Measurements from ENCODE around the gene G6PC2. TPM values are rescaled to one million over a fixed set of nuclear protein-coding genes. Genes with fewer than 3 reads are reported as not detected.

Gene G6PC2
- total RNA-seq, 1 experiment from 2014 or later, result not detected

DNA sequence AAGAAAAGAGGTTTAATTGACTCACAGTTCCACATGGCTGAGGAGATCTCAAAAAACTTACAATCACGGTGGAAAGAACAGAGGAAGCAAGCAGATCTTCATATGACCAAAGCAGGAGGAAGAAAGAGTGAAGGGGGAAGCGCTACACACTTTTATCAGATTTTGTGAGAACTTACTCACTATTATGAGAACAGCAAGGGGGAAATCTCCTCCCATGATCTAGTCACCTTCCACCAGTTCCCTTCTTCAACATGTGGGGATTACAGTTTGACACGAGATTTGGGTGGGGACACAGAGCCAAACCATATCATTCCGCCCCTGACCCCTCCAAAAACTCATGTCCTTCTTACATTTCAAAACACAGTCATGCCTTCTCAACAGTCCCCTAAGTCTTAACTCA is 54.2 kb downstream of the G6PC2 start:
- no peaks in the 10 kb centered on the region for H3K9me3 ChIP-seq
- ChIA-PET POLR2A (no interaction called here), CTCF (no interaction called here)
- H3K4me1 ChIP-seq, result no peaks in the 10 kb centered on the region
- Mint-ChIP-seq H3K9me3 (ENCODE audit: unreplicated experiment) (peaks cover 19% of the 10 kb centered on the region), H3K4me1 (ENCODE audit: low read depth, unreplicated experiment) (no peaks in the 10 kb centered on the region), H3K36me3 (ENCODE audit: insufficient read depth, unreplicated experiment) (no peaks in the 10 kb centered on the region), H3K4me3 (ENCODE audit: unreplicated experiment) (no peak overlapping the region), H3K27me3 (ENCODE audit: insufficient read depth, unreplicated experiment) (peaks cover 11% of the 10 kb centered on the region), H3K27ac (ENCODE audit: unreplicated experiment) (no peak overlapping the region)
- H3K4me3 ChIP-seq (ENCODE audit: low read depth, low read length), result no peak overlapping the region
- BruUV-seq (replicated peaks), result no TSS peak
- no peak for TF ChIP-seq CTCF (IDR thresholded peaks at IDR 0.05; ENCODE audit: insufficient read depth in 1 of 2, low read depth in 1 of 2, low read length in 1 of 2, severe bottlenecking in 1 of 2, unreplicated experiment in 1 of 2)
- no peak for DNase-seq
- no peaks in the 10 kb centered on the region for H3K36me3 ChIP-seq (ENCODE audit: control insufficient read depth, insufficient read depth, low read length)
- no peaks in the 10 kb centered on the region; the same call in 1 of the 2 replicates for H3K27me3 ChIP-seq (replicated peaks; ENCODE audit: control insufficient read depth, insufficient read depth, low read length)
- intact Hi-C loops (cut with micrococcal nuclease; ENCODE audit: unreplicated experiment), result no loop called here

DNA sequence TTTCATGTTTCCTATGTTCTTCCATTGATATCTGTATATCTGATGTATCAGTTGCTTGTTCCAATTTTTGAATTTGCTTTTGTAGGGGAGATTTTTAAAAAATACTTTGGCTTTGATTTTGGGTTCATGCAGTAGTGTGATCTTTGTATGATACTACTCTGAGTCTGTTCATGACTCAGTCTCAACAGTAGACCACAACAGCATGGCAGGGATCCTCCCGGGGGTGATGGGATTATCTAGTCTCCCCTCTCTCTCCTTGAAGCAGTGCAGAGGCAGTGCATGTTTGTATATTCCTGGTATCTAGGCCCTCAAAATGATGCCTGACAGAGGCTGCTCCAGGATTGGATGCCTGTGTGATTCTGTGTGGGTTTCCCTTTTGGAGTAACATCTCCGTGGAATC is 55.3 kb downstream of the G6PC2 start:
- Mint-ChIP-seq H3K4me3 (ENCODE audit: unreplicated experiment) (no peak overlapping the region), H3K27me3 (ENCODE audit: insufficient read depth, unreplicated experiment) (peaks cover 11% of the 10 kb centered on the region), H3K36me3 (ENCODE audit: insufficient read depth, unreplicated experiment) (no peaks in the 10 kb centered on the region), H3K9me3 (ENCODE audit: unreplicated experiment) (peaks cover 17% of the 10 kb centered on the region), H3K4me1 (ENCODE audit: low read depth, unreplicated experiment) (no peaks in the 10 kb centered on the region), H3K27ac (ENCODE audit: unreplicated experiment) (no peak overlapping the region)
- Histone ChIP-seq H3K27me3 (replicated peaks; ENCODE audit: control insufficient read depth, insufficient read depth, low read length) (no peaks in the 10 kb centered on the region; the same call in 1 of the 2 replicates), H3K9me3 (no peaks in the 10 kb centered on the region), H3K4me1 (no peaks in the 10 kb centered on the region), H3K36me3 (ENCODE audit: control insufficient read depth, insufficient read depth, low read length) (no peaks in the 10 kb centered on the region), H3K4me3 (ENCODE audit: low read depth, low read length) (no peak overlapping the region)
- ChIA-PET CTCF (no interaction called here), POLR2A (no interaction called here)
- intact Hi-C loops (cut with micrococcal nuclease; ENCODE audit: unreplicated experiment), result no loop called here
- TF ChIP-seq CTCF (IDR thresholded peaks at IDR 0.05; ENCODE audit: insufficient read depth in 1 of 2, low read depth in 1 of 2, low read length in 1 of 2, severe bottlenecking in 1 of 2, unreplicated experiment in 1 of 2), result no peak
- no peak for DNase-seq
- no TSS peak for BruUV-seq (replicated peaks)

Other genes with a start within 250 kb of the G6PC2 start
- 9.6 and 9.8 TPM in 2 replicates for gene NOSTRIN, start 98.7 kb upstream of the G6PC2 start, total RNA-seq (2022)
- gene SPC25, start 10.9 kb upstream of the G6PC2 start, total RNA-seq (2022), result 28.0 and 32.6 TPM in 2 replicates
- not detected in 2 replicates for gene ABCB11, start 130.0 kb downstream of the G6PC2 start, total RNA-seq (2022)
- not detected in 2 replicates for gene DHRS9, start 168.3 kb downstream of the G6PC2 start, total RNA-seq (2022)